K562 (cell line): ENCODE results near the gene RNASE13. TPM values are rescaled to one million over a fixed set of nuclear protein-coding genes. Genes with fewer than 3 reads are reported as not detected.

Experiments
- ATAC-seq: fragments of 200-7000 bp; cut with Tn5 transposase; 3 replicates; pipeline ENCODE4 v1.9.1; 2020; ENCODE audit warnings: moderate library complexity
- BruUV-seq: library from RNA; stranded (reverse); fragments of 400-500 nt; replicated peaks from 2 replicates; lab custom pipeline; 2021; lab: Mats Ljungman, UMichigan
- CTCF ChIA-PET: fragments of 300-600 bp; formaldehyde crosslinking; extraction: SDS; loops from one replicate; lab custom pipeline; 2021; ENCODE audit warnings: low intra/inter-chr PET ratio; lab: Yijun Ruan, JAX
- POLR2A ChIA-PET: fragments of 300-600, 350-650 bp; sonication (Branson Sonifier 250); formaldehyde crosslinking; extraction: SDS; loops from one replicate; lab custom pipeline; 2021; ENCODE audit warnings: antibody characterized with exemption, inconsistent platforms; lab: Yijun Ruan, JAX
- DNase-seq, 4 experiments: peaks; one replicate each; pipeline versions ENCODE4 v3.0.0 to v3.0.0-alpha.2; 2011 to 2018; ENCODE audit warnings: low spot score in 3 of 4, mixed read lengths in 3 of 4; ENCODE audit errors: extremely low read depth in 1 of 4
- FAIRE-seq: peaks from 2 replicates; lab custom pipeline; 2011; peaks lifted over from hg19 to GRCh38; lab: Jason Lieb, UNC
- H2AFZ ChIP-seq: 2 replicates; pipeline ENCODE4 v1.6.0; 2011; ENCODE audit warnings: low read depth, low read length, control low read depth, inconsistent platforms
- H3K27ac ChIP-seq: fragments of 200-600 bp; 3 replicates; pipeline ENCODE4 v1.8.0; 2011; ENCODE audit warnings: low read depth, mild to moderate bottlenecking, control low read depth, inconsistent platforms, low read length, moderate library complexity, mixed read lengths; ENCODE audit errors: extremely low read depth
- H3K27me3 ChIP-seq, 2 experiments: fragments of 300-600 bp in 1 of 2; 2 replicates in 1 of 2; 3 replicates in 1 of 2; pipeline versions ENCODE4 v1.6.0 to v1.8.0; 2011; ENCODE audit warnings: inconsistent platforms in 2 of 2, low read length in 2 of 2, mild to moderate bottlenecking in 1 of 2, mixed read lengths in 1 of 2, moderate library complexity in 1 of 2; ENCODE audit not compliant: control insufficient read depth in 2 of 2, insufficient read depth in 2 of 2
- H3K36me3 ChIP-seq: fragments of 300-600 bp; 3 replicates; pipeline ENCODE4 v1.8.0; 2011; ENCODE audit warnings: mild to moderate bottlenecking, low read length, inconsistent platforms; ENCODE audit not compliant: control insufficient read depth, insufficient read depth
- H3K4me1 ChIP-seq, 2 experiments: fragments of 200-600 bp in 1 of 2; replicated peaks in 1 of 2; 2 replicates in 1 of 2; 3 replicates in 1 of 2; pipeline versions ENCODE4 v1.5.1 to v1.8.0; 2011; ENCODE audit warnings: inconsistent platforms in 2 of 2, low read length in 2 of 2, mild to moderate bottlenecking in 1 of 2, mixed read lengths in 1 of 2, moderate library complexity in 1 of 2; ENCODE audit not compliant: control insufficient read depth in 2 of 2, insufficient read depth in 2 of 2
- H3K4me2 ChIP-seq: 2 replicates; pipeline ENCODE4 v1.6.1; 2011; ENCODE audit warnings: low read length, control low read depth, inconsistent platforms, mixed read lengths; ENCODE audit not compliant: insufficient read depth
- H3K4me3 ChIP-seq: fragments of 200-600 bp; sonication (generic), shearing (Covaris generic); 2 replicates; pipeline ENCODE4 v1.5.1; 2016; ENCODE audit warnings: control low read depth, inconsistent platforms
- H3K79me2 ChIP-seq: fragments of 200-600 bp; 3 replicates; pipeline ENCODE4 v1.8.0; 2011; ENCODE audit warnings: low read length, inconsistent platforms; ENCODE audit not compliant: control insufficient read depth, insufficient read depth
- H3K9ac ChIP-seq, 2 experiments: 2 replicates each; pipeline versions ENCODE4 v1.6.0 to v1.6.1; 2011; ENCODE audit warnings: low read depth in 2 of 2, low read length in 2 of 2, control low read depth in 1 of 2, inconsistent platforms in 1 of 2, mild to moderate bottlenecking in 1 of 2, mixed read lengths in 1 of 2; ENCODE audit not compliant: insufficient read depth in 1 of 2
- H3K9me1 ChIP-seq: one replicate; pipeline ENCODE4 v1.6.0; 2011; ENCODE audit warnings: inconsistent platforms, mild to moderate bottlenecking, low read length, moderate library complexity; ENCODE audit not compliant: control insufficient read depth, insufficient read depth
- H3K9me3 ChIP-seq: replicated peaks from 2 replicates; pipeline ENCODE4 v1.5.1; 2011; ENCODE audit warnings: low read depth, low read length, inconsistent platforms; ENCODE audit not compliant: control insufficient read depth, insufficient read depth
- H4K20me1 ChIP-seq: replicated peaks from 2 replicates; pipeline ENCODE4 v1.6.1; 2011; ENCODE audit warnings: low read length, inconsistent platforms, mixed read lengths; ENCODE audit not compliant: control insufficient read depth, insufficient read depth
- FOXK1 ChIP-seq: sonication (generic); formaldehyde crosslinking; IDR thresholded peaks from 2 replicates; pipeline ENCODE4 v1.8.0; 2022; ENCODE audit warnings: missing genetic modification reagents, mild to moderate bottlenecking, borderline replicate concordance
- MYC ChIP-seq, 2 experiments: fragments of 250-450 bp in 1 of 2; sonication (Bioruptor Pico) in 1 of 2; IDR thresholded peaks; 2 replicates each; pipeline versions ENCODE4 v1.5.1 to v1.6.1; 2012 to 2021; ENCODE audit warnings: low read depth in 2 of 2, borderline replicate concordance in 1 of 2, improper control_type of control experiment in 1 of 2, low read length in 1 of 2, mild to moderate bottlenecking in 1 of 2, moderate library complexity in 1 of 2
- RAD21 ChIP-seq, 2 experiments: fragments of 250-450 bp in 1 of 2; fragments of 450-650 bp in 1 of 2; sonication (Bioruptor Pico) in 1 of 2; formaldehyde crosslinking in 1 of 2; IDR thresholded peaks in 1 of 2; conservative IDR thresholded peaks in 1 of 2; 2 replicates each; pipeline versions ENCODE4 v1.4.0 to v1.8.0; 2020 to 2022; ENCODE audit warnings: mild to moderate bottlenecking in 2 of 2, moderate library complexity in 1 of 2
- WGBS: fragments of 100-300 bp; shearing (Covaris generic); methylation state at CpG from one replicate; pipeline ENCODE4 v1.1.6; 2016; ENCODE audit warnings: low coverage, mixed read lengths; ENCODE audit not compliant: insufficient coverage; ENCODE audit errors: missing lambda C conversion rate; 5-methylcytosine and 5-hydroxymethylcytosine counted together
- in situ Hi-C: fragments of 300-500 bp; cut with MboI; formaldehyde crosslinking; loops from 4 replicates; pipeline ENCODE4 v1.15.0; 2018; ENCODE audit warnings: inconsistent platforms, mixed read lengths
- intact Hi-C: fragments of 100-400 bp; cut with micrococcal nuclease; formaldehyde crosslinking; loops from 2 replicates; pipeline ENCODE4 v1.14.2; 2022
- polyA plus RNA-seq, 8 experiments: library from polyadenylated mRNA; depleted of rRNA in 4 of 8; stranded (reverse) in 5 of 8; unstranded in 3 of 8; fragments of >200 nt; fragmentation: Nextera tagmentation in 2 of 8; fragmentation: Illumina TruSeq in 1 of 8; extraction: Ambion mirVana in 2 of 8; extraction: Trizol in 1 of 8; gene quantifications; 2 replicates each; pipeline versions ENCODE4 v1.2.1 to v1.2.3, GENCODE V29; 2011 to 2014; ENCODE audit warnings: inconsistent platforms in 1 of 8, missing spikeins in 1 of 8
- total RNA-seq, 7 experiments: library from RNA; depleted of rRNA in 6 of 7; stranded (reverse); fragments of >200 nt in 6 of 7; fragmentation: Illumina TruSeq in 2 of 7; extraction: Trizol in 2 of 7; gene quantifications; 2 replicates each; pipeline versions ENCODE4 v1.2.1 to v1.2.3, GENCODE V29; 2011 to 2021; ENCODE audit warnings: low replicate concordance in 1 of 7

RNASE13 gene
- total and polyA plus RNA-seq, 9 of the 15 experiments (the other 6 are each of a cell fraction or from before 2014, with no cell fraction given) = not detected

DNA sequence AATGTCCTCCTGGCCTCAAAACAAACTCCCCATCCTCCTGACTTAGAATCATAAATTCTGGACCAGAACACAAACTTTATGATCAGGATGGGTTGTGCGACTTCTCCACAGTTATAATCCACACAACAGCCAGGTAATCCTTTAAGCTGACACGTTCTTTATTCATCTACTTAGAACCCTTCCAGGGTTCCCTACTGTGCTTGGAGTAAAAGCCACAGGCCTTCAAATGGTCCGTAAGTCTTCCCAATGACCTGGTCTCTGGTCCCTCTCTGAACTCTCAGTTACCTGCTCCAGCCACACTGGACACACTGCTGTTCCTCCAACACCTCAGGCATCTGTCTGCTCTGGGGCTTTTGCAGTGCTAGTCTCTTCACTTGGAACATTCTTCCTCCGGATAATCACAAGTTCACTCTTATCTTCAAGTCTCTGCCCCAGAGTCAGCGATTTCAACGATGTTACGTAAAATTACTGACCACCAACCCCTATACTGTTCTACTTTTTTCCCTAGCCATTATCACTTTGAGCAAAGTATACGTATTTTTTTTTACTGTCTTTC lies 5.8 kb upstream of the RNASE13 start:
- FAIRE-seq = no peak

More for the DNA sequence above, 5.8 kb upstream of the RNASE13 start:
- POLR2A ChIA-PET = interaction anchor here (1.1 to 2.6 kb wide), 2 partner anchors 22 to 25 kb away, joined by 4 to 15 read pairs; no protein-coding TSS in a partner anchor
- no peak for DNase-seq
- intact Hi-C loops (loop anchor here (1.0 to 5.0 kb wide), 2 partner anchors 26 to 183 kb away; no protein-coding TSS in a partner anchor), in situ Hi-C loops (no loop called here)
- Histone ChIP-seq H4K20me1 (no peaks in the 10 kb centered on the region), H3K79me2 (no peaks in the 10 kb centered on the region), H3K9me1 (no peaks in the 10 kb centered on the region), H3K27me3 (no peaks in the 10 kb centered on the region), H3K9ac (no peak overlapping the region), H2AFZ (no peak overlapping the region), H3K9me3 (no peaks in the 10 kb centered on the region), H3K4me3 (no peak overlapping the region), H3K4me1 (peaks cover 5 to 25% of the 10 kb centered on the region in 2 experiments; a peak in 4 of 5 replicates), H3K36me3 (no peaks in the 10 kb centered on the region), H3K4me2 (no peak overlapping the region), H3K27ac (no peak overlapping the region)
- TF ChIP-seq MYC (IDR thresholded peaks at IDR 0.05; ENCODE audit: low read depth, low read length) (no peak), MYC (CRISPR knock-in tag; IDR thresholded peaks at IDR 0.05; ENCODE audit: borderline replicate concordance, low read depth) (no peak), RAD21 (CRISPR knock-in tag; conservative IDR thresholded peaks at IDR 0.05 in 1 of 2, IDR thresholded peaks at IDR 0.05 in 1 of 2) (0 out of 4 replicates have a peak, but pooled peaks of 1 of the 2 experiments have one; percentile 2), FOXK1 (CRISPR knock-in tag) (no peak)
- 36% methylated on average over 7 of the region's 8 CpGs for WGBS
- no peak for ATAC-seq
- CTCF ChIA-PET = interaction anchor here (0.6 to 2.8 kb wide), 4 partner anchors 22 to 431 kb away, joined by 3 to 33 read pairs (median 8); no protein-coding TSS in a partner anchor
- no TSS peak for BruUV-seq
